NOMO-1 treated with dmso at 0.1 percent for 144 hours (cell line): ENCODE data around the gene USF1.
A peak's percentile ranks its signal among the peaks of the same experiment; 100 is the strongest.
"Not testable (repeated sequence)": the region's sequence is repeated elsewhere in the genome, so short reads cannot be mapped to it uniquely, and the experiment has no call there.

Experiments
- DNase-seq: peaks from one replicate; lab custom pipeline; 2025; ENCODE audit not compliant: unreplicated experiment; lab: John Stamatoyannopoulos, UW

USF1 gene

GRCh38 chr1:161019751-161020495 is 25.9 kb downstream of the USF1 start:
- DNase-seq, result no peak

- not testable (repeated sequence) for DNase-seq
Measured at GRCh38 chr1:161019111-161019660, 26.6 kb downstream of the USF1 start.

- DNase-seq, result no peak
Measured at GRCh38 chr1:161018631-161018930, 27.2 kb downstream of the USF1 start.

- DNase-seq, result no peak
Measured at GRCh38 chr1:161017756-161018630, 27.8 kb downstream of the USF1 start.

- DNase-seq, result not testable (repeated sequence)
Measured at GRCh38 chr1:161017181-161017580, 28.6 kb downstream of the USF1 start.

- not testable (repeated sequence) for DNase-seq
Measured at GRCh38 chr1:161016683-161017082, 29.1 kb downstream of the USF1 start.

- DNase-seq, result peak; percentile 80
Measured at GRCh38 chr1:161013488-161014230, 32.1 kb downstream of the USF1 start.

GRCh38 chr1:161013131-161013487 is 32.7 kb downstream of the USF1 start:
- DNase-seq, result no peak

GRCh38 chr1:161012420-161012819 is 33.4 kb downstream of the USF1 start:
- no peak for DNase-seq

- DNase-seq, result no peak
Measured at GRCh38 chr1:161009602-161010211, 36.1 kb downstream of the USF1 start.

GRCh38 chr1:161008869-161009510 is 36.8 kb downstream of the USF1 start:
- no peak for DNase-seq

- DNase-seq, result no peak
Measured at GRCh38 chr1:161007369-161007768, 38.4 kb downstream of the USF1 start.

- no peak for DNase-seq
Measured at GRCh38 chr1:161006563-161006962, 39.2 kb downstream of the USF1 start.

GRCh38 chr1:161001525-161001924 is 44.3 kb downstream of the USF1 start:
- no peak for DNase-seq

- DNase-seq, result no peak
Measured at GRCh38 chr1:161000736-161001480, 44.9 kb downstream of the USF1 start.

- no peak for DNase-seq
Measured at GRCh38 chr1:160999376-160999775, 46.4 kb downstream of the USF1 start.

- peak; percentile 26 for DNase-seq
Measured at GRCh38 chr1:160997323-160998038, 48.3 kb downstream of the USF1 start.

- no peak for DNase-seq
Measured at GRCh38 chr1:160996178-160996577, 49.6 kb downstream of the USF1 start.

- no peak for DNase-seq
Measured at GRCh38 chr1:160993544-160994193, 52.1 kb downstream of the USF1 start.
